GM21423 (cell line): Measurements from ENCODE around the gene HS3ST1.

Source experiments
- ATAC-seq: cut with Tn5 transposase; IDR thresholded peaks from one replicate; pipeline ENCODE4 v1.9.1; 2021; ENCODE audit warnings: mild to moderate bottlenecking, moderate library complexity; ENCODE audit not compliant: unreplicated experiment

Gene HS3ST1

GRCh38 chr4:11435557-11435956 lies 6.9 kb upstream of the HS3ST1 start:
- ATAC-seq, result no peak

GRCh38 chr4:11431111-11431510 lies 2.4 kb upstream of the HS3ST1 start:
- ATAC-seq, result no peak

GRCh38 chr4:11430536-11430935 lies 1.8 kb upstream of the HS3ST1 start:
- ATAC-seq, result no peak

DNA sequence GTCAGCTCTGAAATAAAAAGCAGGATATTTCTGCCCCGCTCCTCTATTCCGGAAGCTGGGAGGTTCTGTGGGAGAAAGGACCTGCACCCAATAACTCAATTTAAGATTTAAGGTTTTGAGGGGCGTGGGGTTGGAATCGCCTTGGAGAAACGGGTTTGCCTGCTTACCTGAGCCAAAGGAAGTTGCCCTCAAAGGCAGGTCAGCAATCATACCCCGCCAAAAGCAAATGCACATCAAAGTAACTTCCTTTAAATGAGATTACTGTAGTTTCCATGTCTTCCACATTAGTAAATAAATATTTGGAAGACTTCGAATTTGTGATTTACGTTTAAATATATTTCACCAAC lies 978 bp upstream of the HS3ST1 start:
- ATAC-seq, result no peak

DNA sequence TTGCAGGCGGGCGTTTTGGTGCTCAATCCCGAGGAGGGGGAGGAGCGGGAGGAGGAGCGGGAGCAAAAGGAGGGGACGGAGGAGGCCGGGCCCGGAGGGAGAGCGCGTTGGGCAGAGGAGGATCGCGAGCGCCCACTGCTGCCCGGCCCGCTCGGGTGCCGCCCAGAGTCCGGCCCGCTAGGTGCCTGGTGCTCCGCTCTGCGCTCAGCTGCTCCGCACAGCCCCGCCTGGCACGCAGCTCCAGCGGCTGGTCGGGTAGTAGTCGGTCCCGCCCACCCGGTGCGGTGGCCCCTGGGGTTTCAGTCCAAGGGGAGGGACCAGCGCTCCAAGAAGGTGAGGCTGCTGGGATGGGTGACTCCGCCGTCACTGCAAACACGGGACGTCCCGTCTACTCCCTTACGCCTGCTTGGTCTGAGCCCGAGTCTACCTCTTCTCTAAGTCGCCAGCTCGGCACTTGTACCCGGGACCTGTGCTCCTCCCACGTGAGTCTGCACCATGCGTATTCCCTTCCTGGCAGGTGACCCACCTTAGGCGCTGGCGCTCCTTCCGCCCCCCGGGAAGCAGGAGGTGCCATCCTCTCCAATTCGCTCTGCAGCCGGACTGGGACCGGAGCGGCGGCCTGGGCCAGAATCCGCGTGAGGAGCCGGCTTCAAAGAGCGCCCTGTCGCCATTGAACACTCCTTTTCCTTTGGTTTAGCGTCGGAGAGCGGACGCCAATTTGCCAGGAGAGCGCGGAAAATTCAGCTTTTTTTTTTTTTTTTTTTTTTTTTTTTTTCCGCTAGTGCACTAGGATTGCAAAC lies 405 bp upstream of the HS3ST1 start:
- ATAC-seq, result peak; percentile 73

DNA sequence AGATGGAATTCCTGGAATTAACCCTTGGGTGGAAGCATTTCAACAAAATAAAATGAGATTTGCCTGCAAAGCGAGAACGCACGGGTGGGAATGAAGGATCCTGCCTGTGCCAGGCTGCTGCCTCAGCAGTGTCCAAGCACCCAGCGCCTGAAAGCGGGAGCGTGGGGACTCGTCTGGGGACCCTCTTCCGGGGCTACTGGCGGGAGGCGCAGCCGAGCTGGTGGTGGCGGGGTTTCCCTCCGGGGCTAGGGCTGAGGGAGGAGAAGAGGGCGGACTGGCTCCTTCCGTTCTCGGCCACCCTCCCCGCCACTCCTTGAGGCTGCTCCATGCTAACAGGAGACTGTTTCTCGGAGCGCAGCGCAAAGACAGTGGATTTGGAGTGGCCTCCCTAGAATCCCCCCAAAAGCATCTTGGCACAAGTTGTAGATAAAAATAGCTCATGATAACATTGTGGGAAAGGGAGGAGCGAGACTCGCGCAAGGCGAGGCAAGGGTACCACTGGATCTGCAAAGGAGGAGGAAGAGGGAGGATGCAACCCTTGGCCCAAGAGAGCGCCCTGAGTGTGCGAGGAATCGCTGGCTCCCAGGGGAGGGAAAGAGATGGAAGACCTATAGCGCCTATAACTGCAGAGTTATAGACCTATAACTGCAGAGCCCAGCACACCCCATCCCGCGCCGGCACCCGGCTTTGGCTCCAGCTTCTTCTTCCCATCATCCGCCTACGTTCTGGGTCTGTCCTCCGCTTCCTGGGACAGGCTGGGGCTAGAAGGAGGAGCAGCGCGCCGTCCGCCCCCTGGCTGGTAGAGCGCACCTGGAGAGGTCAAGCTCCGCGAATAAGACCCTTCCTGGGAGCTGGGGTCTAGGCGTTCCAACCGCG lies 1.3 kb downstream of the HS3ST1 start:
- ATAC-seq, result no peak

DNA sequence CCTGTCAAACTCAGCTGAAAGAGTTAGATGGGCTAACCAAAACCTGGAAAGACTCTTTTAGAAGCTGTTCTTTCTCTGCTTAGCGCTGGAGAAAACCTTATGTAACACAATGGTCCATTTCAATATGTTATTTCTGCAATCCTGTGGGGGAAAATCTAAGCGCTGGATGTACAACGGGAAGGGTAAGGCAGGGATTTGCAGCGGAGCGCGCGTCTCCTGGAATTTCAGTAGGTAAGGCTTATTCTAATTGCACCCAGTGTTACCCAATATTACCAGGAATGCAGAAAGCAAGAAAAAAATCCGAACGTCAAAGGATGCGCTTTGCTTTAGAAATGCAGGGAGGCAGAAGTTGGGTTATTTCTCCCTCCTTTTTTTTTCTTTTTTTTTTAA lies 2.0 kb downstream of the HS3ST1 start:
- ATAC-seq, result no peak

DNA sequence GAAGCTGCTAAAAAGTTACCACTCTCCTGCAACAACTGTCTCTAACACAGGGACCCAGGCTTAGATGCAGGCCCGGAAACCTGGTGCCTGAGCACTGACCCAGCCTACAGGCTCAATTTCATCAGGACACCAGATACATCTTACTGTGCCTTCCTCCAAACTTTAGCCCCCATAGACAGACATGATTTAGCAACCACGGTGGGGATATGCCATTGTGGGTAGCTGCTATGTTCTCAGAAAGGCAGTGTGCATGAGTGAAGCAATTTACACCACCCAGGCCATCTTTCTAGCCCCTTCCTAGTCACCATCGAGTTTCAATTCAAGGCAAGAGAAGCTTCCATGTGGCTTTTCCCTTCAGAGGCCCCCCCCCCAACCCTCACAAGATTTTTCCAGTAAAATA lies 2.7 kb downstream of the HS3ST1 start:
- ATAC-seq, result no peak

- ATAC-seq, result no peak
Observed at GRCh38 chr4:11424856-11425255, 3.8 kb downstream of the HS3ST1 start.

GRCh38 chr4:11424000-11424399 lies 4.7 kb downstream of the HS3ST1 start:
- ATAC-seq, result no peak

- no peak for ATAC-seq
Observed at GRCh38 chr4:11423465-11423864, 5.2 kb downstream of the HS3ST1 start.

- ATAC-seq, result no peak
Observed at GRCh38 chr4:11421116-11421515, 7.6 kb downstream of the HS3ST1 start.

DNA sequence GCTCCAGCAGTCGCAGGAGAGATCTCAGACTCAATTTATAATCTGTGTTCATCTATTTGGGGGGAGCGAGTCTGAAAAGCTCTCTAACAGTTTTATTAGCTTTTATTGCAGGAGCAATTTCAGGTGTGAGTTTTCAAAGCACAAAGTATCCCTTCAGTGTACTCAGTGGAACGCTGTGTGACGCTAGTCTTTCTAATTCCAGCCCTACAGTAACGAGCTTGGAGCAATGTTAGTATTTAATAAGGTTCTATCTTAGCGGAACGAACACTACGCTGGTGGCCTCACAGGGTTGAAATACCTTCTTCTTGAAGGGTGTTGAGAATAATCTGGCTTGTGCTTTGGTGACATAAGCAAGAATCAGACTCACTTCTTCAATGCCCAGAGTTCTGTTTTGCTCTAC lies 8.4 kb downstream of the HS3ST1 start:
- no peak for ATAC-seq

- no peak for ATAC-seq
Observed at GRCh38 chr4:11418610-11419009, 10.1 kb downstream of the HS3ST1 start.

GRCh38 chr4:11416767-11417113 lies 12.0 kb downstream of the HS3ST1 start:
- ATAC-seq, result no peak

- ATAC-seq, result no peak
Observed at GRCh38 chr4:11416071-11416766, 12.5 kb downstream of the HS3ST1 start.

- ATAC-seq, result no peak
Observed at GRCh38 chr4:11415409-11416070, 13.2 kb downstream of the HS3ST1 start.

GRCh38 chr4:11412211-11412610 lies 16.5 kb downstream of the HS3ST1 start:
- no peak for ATAC-seq

DNA sequence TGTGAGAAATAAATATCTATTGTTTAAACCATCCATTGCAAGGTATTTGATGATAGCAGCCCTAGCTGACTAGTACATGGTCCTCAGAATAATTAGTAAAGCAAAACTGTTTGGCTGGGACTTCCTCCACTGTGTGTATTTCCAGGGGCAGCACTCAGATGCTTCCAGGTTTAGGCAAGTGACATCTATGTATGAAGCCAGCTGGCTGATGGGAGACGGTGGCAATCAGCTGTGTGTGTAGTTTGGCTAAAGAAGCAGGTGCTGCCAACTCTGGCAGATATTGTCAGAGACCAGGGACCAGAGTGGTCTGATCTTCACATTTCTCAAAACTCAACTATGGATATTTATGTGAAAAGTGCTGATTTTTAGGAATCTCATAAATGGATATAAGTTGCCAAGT lies 19.1 kb downstream of the HS3ST1 start:
- no peak for ATAC-seq

- ATAC-seq, result no peak
Observed at GRCh38 chr4:11408233-11408967, 20.3 kb downstream of the HS3ST1 start.

DNA sequence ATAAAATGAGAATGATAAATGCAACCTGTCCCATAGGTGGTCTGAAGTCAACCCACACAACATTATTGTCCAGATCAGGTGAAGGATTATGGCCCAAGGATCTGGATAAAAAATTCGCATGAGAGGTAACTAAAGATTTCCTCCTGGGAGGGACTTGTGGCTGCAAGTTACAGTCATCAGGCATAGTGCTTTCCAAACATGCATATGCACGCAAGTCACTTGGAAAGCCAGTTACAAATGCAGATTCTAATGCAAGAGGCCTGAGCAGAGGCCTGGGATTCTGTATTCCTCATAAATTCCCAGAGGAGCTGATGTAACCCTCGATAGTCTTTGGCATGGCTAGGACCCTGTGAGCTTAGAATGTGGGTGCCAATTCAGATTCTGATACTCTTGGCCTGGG lies 21.1 kb downstream of the HS3ST1 start:
- no peak for ATAC-seq
